ENCODE results near the gene NASP.
A peak's percentile ranks its signal among the peaks of the same experiment; 100 is the strongest.
"Not testable (repeated sequence)": the region's sequence is repeated elsewhere in the genome, so short reads cannot be mapped to it uniquely, and the experiment has no call there.

NASP gene

DNA sequence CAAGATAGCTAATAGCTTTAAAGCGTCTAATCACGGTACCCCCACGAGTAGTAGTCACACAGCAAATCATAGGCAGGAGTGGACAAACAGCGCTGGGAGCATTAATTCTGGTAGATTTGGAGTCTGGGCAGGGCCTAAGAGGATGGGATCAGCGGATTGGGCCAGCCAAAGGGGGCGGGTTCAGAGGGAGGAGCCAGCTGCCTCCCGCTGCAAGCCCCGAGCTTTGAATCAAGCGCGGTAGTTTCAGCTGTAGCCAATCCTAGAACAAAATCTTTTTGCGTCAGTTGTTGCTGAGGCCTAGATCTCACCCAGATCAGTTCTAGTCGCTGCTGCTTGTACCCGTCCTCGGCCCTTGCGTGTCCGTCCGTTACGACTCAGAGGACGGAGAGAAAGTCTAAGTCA lies 576 bp upstream of the NASP start:
- peak overlapping the region; percentile 96 for H3K4me3 ChIP-seq
- H3K36me3 ChIP-seq (ENCODE audit: insufficient read depth, low read length) = peaks cover 23% of the 10 kb centered on the region
- peak overlapping the region; percentile 98; the same call in 1 of the 2 replicates for H3K27ac ChIP-seq
- TF ChIP-seq POLR2AphosphoS5 (IDR thresholded peaks at IDR 0.05; ENCODE audit: borderline replicate concordance, low read depth, low read length) (no peak), FOXP2 (optimal IDR thresholded peaks at IDR 0.05; ENCODE audit: control extremely low read depth, extremely low read length, insufficient read depth) (no peak), EZH2 (IDR thresholded peaks at IDR 0.05) (no peak)
- DNase-seq (ENCODE audit: low read depth, low spot score) = peak; percentile 92
- H3K9ac ChIP-seq (ENCODE audit: insufficient read length) = peak overlapping the region; percentile 99
- 0 out of 2 replicates have a peak, but pooled peaks cover 3% of the 10 kb centered on the region for H3K9me3 ChIP-seq (ENCODE audit: low read depth, low read length)

- TF ChIP-seq FOXP2 (optimal IDR thresholded peaks at IDR 0.05; ENCODE audit: control extremely low read depth, extremely low read length, insufficient read depth) (no peak), POLR2AphosphoS5 (IDR thresholded peaks at IDR 0.05; ENCODE audit: borderline replicate concordance, low read depth, low read length) (peak; percentile 68)
- Histone ChIP-seq H3K27ac (peak overlapping the region; percentile 98), H3K36me3 (ENCODE audit: insufficient read depth, low read length) (peaks cover 35% of the 10 kb centered on the region), H3K9ac (ENCODE audit: insufficient read length) (peak overlapping the region; percentile 99), H3K4me3 (peak overlapping the region; percentile 96), H3K9me3 (ENCODE audit: low read depth, low read length) (no peaks in the 10 kb centered on the region)
- DNase-seq (ENCODE audit: low read depth, low spot score) = peak; percentile 55
Observed at GRCh38 chr1:45584351-45585109, 689 bp downstream of the NASP start.

DNA sequence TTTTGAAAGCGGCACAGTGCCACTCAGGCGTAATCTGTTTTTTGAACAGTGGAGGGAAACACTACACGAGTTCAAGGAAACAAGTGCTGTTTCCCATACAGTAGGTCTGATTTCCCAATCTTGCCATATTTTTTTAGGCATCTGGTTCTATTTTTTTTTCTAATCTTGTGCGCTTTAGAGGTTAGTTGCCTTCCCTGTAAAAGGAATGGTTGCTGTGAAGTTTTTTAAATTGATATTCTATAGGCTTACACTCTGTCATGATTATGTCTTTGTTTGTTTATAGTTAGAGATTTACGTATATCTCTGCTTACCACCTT lies 1.2 kb downstream of the NASP start:
- Histone ChIP-seq H3K36me3 (ENCODE audit: insufficient read depth, low read length) (peaks cover 40% of the 10 kb centered on the region), H3K9ac (ENCODE audit: insufficient read length) (peak overlapping the region; percentile 99), H3K4me3 (peak overlapping the region; percentile 96), H3K27ac (peak overlapping the region; percentile 90), H3K9me3 (ENCODE audit: low read depth, low read length) (no peaks in the 10 kb centered on the region)
- no peak for DNase-seq (ENCODE audit: low read depth, low spot score)
- TF ChIP-seq EZH2 (IDR thresholded peaks at IDR 0.05) = no peak
- no peak for TF ChIP-seq FOXP2 (optimal IDR thresholded peaks at IDR 0.05; ENCODE audit: control extremely low read depth, extremely low read length, insufficient read depth)
- TF ChIP-seq POLR2AphosphoS5 (IDR thresholded peaks at IDR 0.05; ENCODE audit: borderline replicate concordance, low read depth, low read length) = no peak

DNA sequence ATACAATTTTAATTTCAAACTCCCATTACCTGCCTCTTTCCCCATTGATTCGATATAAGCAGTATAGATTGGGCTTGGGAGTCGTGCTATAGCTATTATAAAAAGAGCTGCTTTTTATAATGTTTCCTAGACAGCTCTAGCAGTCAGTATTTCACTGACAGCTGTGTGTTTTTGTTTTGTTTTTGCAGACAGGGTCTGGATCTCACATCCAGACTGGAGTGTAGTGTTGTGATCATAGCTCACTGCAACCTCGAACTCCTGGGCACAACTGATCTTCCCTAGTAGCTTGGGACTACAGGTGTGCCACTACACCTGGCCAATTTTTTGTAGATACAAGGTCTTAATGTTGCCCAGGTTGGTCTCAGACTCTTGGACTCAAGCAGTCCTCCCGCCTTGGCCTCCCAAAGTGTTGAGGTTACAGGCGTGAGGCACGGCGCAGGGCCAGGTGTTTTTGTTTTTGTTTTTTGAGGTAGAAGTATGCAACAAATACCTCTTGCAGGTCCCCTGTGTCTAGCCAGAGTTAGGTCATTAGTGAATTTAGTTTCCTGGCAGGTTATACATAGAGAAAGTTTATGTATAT lies 1.7 kb downstream of the NASP start:
- Histone ChIP-seq H3K27ac (peak overlapping the region; percentile 90), H3K4me3 (peak overlapping the region; percentile 96), H3K9me3 (ENCODE audit: low read depth, low read length) (no peaks in the 10 kb centered on the region), H3K9ac (ENCODE audit: insufficient read length) (peak overlapping the region; percentile 99), H3K36me3 (ENCODE audit: insufficient read depth, low read length) (peaks cover 42% of the 10 kb centered on the region)
- TF ChIP-seq EZH2 (IDR thresholded peaks at IDR 0.05) (no peak), POLR2AphosphoS5 (IDR thresholded peaks at IDR 0.05; ENCODE audit: borderline replicate concordance, low read depth, low read length) (no peak; the same call in 1 of the 2 replicates), FOXP2 (optimal IDR thresholded peaks at IDR 0.05; ENCODE audit: control extremely low read depth, extremely low read length, insufficient read depth) (no peak)
- DNase-seq (ENCODE audit: low read depth, low spot score) = no peak

DNA sequence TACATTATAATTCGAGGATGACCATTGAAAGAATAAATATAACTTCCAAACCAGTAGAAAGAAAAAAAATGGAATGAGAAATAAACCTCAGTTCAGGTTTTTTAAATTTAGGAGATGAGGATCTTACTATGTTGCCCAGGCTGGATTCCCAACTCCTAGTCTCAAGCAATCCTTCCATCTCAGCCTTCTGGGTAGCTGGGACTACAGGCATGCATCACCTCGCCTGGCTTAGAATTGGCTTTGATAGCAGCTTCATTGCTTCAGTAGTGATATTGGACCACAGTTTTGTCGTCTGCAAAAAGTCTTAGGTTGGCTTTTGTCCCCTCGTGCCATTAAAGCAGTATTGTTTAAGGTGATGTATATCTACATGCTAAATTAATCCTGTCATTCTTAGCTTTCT lies 2.9 kb downstream of the NASP start:
- H3K27ac ChIP-seq = peak overlapping the region; percentile 7
- H3K4me3 ChIP-seq = peak overlapping the region; percentile 96
- peaks cover 52% of the 10 kb centered on the region for H3K36me3 ChIP-seq (ENCODE audit: insufficient read depth, low read length)

GRCh38 chr1:45589861-45590260 lies 6.0 kb downstream of the NASP start:
- H3K36me3 ChIP-seq (ENCODE audit: insufficient read depth, low read length) = peaks cover 80% of the 10 kb centered on the region
- H3K9me3 ChIP-seq (ENCODE audit: low read depth, low read length) = no peaks in the 10 kb centered on the region
- no peak overlapping the region for H3K27ac ChIP-seq
- no peak overlapping the region for H3K4me3 ChIP-seq
- DNase-seq (ENCODE audit: low read depth, low spot score) = no peak
- no peak for TF ChIP-seq EZH2 (IDR thresholded peaks at IDR 0.05)
- TF ChIP-seq POLR2AphosphoS5 (IDR thresholded peaks at IDR 0.05; ENCODE audit: borderline replicate concordance, low read depth, low read length) = no peak
- no peak for TF ChIP-seq FOXP2 (optimal IDR thresholded peaks at IDR 0.05; ENCODE audit: control extremely low read depth, extremely low read length, insufficient read depth)
- no peak overlapping the region for H3K9ac ChIP-seq (ENCODE audit: insufficient read length)

More for the DNA sequence above, 2.9 kb downstream of the NASP start:
- no peak for DNase-seq (ENCODE audit: low read depth, low spot score)
- TF ChIP-seq EZH2 (IDR thresholded peaks at IDR 0.05) = no peak
- TF ChIP-seq POLR2AphosphoS5 (IDR thresholded peaks at IDR 0.05; ENCODE audit: borderline replicate concordance, low read depth, low read length) = no peak
- Histone ChIP-seq H3K9me3 (ENCODE audit: low read depth, low read length) (no peaks in the 10 kb centered on the region), H3K9ac (ENCODE audit: insufficient read length) (peak overlapping the region; percentile 41)

- Histone ChIP-seq H3K36me3 (ENCODE audit: insufficient read depth, low read length) (peaks cover 88% of the 10 kb centered on the region), H3K9ac (ENCODE audit: insufficient read length) (no peak overlapping the region), H3K27ac (no peak overlapping the region), H3K9me3 (ENCODE audit: low read depth, low read length) (no peaks in the 10 kb centered on the region), H3K4me3 (no peak overlapping the region)
- no peak for TF ChIP-seq FOXP2 (optimal IDR thresholded peaks at IDR 0.05; ENCODE audit: control extremely low read depth, extremely low read length, insufficient read depth)
- TF ChIP-seq POLR2AphosphoS5 (IDR thresholded peaks at IDR 0.05; ENCODE audit: borderline replicate concordance, low read depth, low read length) = no peak
- TF ChIP-seq EZH2 (IDR thresholded peaks at IDR 0.05) = no peak
- DNase-seq (ENCODE audit: low read depth, low spot score) = no peak
Observed at GRCh38 chr1:45594412-45594811, 10.6 kb downstream of the NASP start.

DNA sequence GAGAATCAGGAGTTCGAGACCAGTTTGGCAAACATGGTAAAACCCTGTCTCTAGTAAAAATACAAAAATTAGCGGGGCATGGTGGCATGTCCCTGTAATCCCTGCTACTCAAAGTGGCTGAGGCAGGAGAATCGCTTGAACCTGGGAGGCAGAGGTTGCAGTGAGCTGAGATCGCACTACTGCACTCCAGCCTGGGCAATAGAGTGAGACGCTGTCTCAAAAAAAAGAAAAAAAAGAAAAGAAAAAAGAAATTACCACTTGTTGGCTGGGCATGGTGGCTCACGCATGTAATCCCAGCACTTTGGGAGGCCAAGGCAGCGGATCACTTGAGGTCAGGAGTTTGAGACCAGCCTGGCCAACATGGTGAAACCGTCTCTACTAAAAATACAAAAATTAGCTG lies 12.9 kb downstream of the NASP start:
- not testable (repeated sequence) for H3K9me3 ChIP-seq (ENCODE audit: low read depth, low read length); H3K27ac ChIP-seq; H3K9ac ChIP-seq (ENCODE audit: insufficient read length); H3K4me3 ChIP-seq; DNase-seq (ENCODE audit: low read depth, low spot score)
- H3K36me3 ChIP-seq (ENCODE audit: insufficient read depth, low read length) = peaks cover 90% of the 10 kb centered on the region

DNA sequence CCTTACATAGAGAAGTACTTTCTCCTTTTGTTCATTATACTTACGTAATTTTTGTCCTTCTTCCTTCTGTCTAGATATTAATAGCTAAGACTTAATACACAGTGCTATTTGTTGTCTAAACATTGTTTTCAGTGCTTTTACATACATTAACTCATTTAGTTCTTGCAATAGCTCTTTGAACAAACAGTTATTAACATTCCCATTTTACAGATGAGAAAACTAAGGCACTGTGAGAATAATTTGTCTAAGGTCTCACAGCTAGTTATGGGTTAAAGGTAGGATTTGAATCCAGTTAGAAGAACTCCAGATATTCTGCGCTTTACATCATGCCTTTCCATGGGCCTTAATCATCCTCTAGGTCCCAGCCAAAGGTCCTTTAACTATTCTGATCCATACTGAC lies 20.4 kb downstream of the NASP start:
- Histone ChIP-seq H3K9me3 (ENCODE audit: low read depth, low read length) (no peaks in the 10 kb centered on the region), H3K9ac (ENCODE audit: insufficient read length) (no peak overlapping the region), H3K27ac (no peak overlapping the region), H3K36me3 (ENCODE audit: insufficient read depth, low read length) (peaks cover 97% of the 10 kb centered on the region), H3K4me3 (no peak overlapping the region)
- DNase-seq (ENCODE audit: low read depth, low spot score) = no peak
- TF ChIP-seq FOXP2 (optimal IDR thresholded peaks at IDR 0.05; ENCODE audit: control extremely low read depth, extremely low read length, insufficient read depth) (no peak), EZH2 (IDR thresholded peaks at IDR 0.05) (no peak), POLR2AphosphoS5 (IDR thresholded peaks at IDR 0.05; ENCODE audit: borderline replicate concordance, low read depth, low read length) (no peak)

Data from SK-N-MC (cell line).